H1 (cell line): ENCODE data around the gene TXNDC11. TPM values are rescaled to one million over a fixed set of nuclear protein-coding genes. Genes with fewer than 3 reads are reported as not detected.

Source experiments
- BCL11A ChIP-seq, 2 experiments: IDR thresholded peaks; one replicate each; pipeline ENCODE4 v1.6.1; 2011; ENCODE audit warnings: low read depth in 2 of 2, low read length in 2 of 2, mild to moderate bottlenecking in 2 of 2
- E2F6 ChIP-seq: IDR thresholded peaks from 2 replicates; pipeline ENCODE4 v1.6.1; 2012; ENCODE audit warnings: inconsistent platforms
- KDM4A ChIP-seq: IDR thresholded peaks from one replicate; pipeline ENCODE4 v1.7.1; 2012; ENCODE audit warnings: low read depth, mild to moderate bottlenecking, moderate library complexity, low read length, inconsistent platforms; ENCODE audit not compliant: severe bottlenecking
- POLR2A ChIP-seq, 2 experiments: IDR thresholded peaks; 1 replicate in 1 of 2; 2 replicates in 1 of 2; pipeline ENCODE4 v1.6.1; 2011; ENCODE audit warnings: low read depth in 2 of 2, low read length in 2 of 2, mild to moderate bottlenecking in 2 of 2; ENCODE audit errors: control extremely low read depth in 1 of 2
- RXRA ChIP-seq: IDR thresholded peaks from 2 replicates; pipeline ENCODE4 v1.6.1; 2011; ENCODE audit warnings: low read depth, mild to moderate bottlenecking, low read length, moderate library complexity; ENCODE audit not compliant: insufficient read depth
- SP1 ChIP-seq: IDR thresholded peaks from 2 replicates; pipeline ENCODE4 v1.6.1; 2011; ENCODE audit warnings: low read depth, low read length
- SP4 ChIP-seq: IDR thresholded peaks from 2 replicates; pipeline ENCODE4 v1.6.1; 2012; ENCODE audit warnings: low read length, inconsistent platforms
- TAF1 ChIP-seq: IDR thresholded peaks from 2 replicates; pipeline ENCODE4 v1.6.1; 2011; ENCODE audit warnings: mild to moderate bottlenecking, low read depth, low read length
- USF2 ChIP-seq: IDR thresholded peaks from 2 replicates; pipeline ENCODE4 v1.6.1; 2011; ENCODE audit warnings: low read length, improper control_type of control experiment
- polyA plus RNA-seq, 7 experiments: library from polyadenylated mRNA; depleted of rRNA in 3 of 7; stranded (reverse) in 5 of 7; unstranded in 2 of 7; fragments of >200 nt in 5 of 7; fragments of 200-250 nt in 2 of 7; gene quantifications; 1 replicate in 5 of 7; 2 replicates in 1 of 7; 4 replicates in 1 of 7; pipeline versions ENCODE4 v1.2.1 to v1.2.3, GENCODE V29; 2011 to 2013; ENCODE audit warnings: missing spikeins in 2 of 7, mixed read lengths in 2 of 7
- total RNA-seq: library from RNA; stranded (reverse); fragmentation: NEBNext Ultra II Directional; extraction: Animal tissue kit (Norgen Biotek cat#: 25700); gene quantifications from 2 replicates; pipeline ENCODE4 v1.2.1, GENCODE V29; 2021

Gene TXNDC11
- total and polyA plus RNA-seq, 2 of the 8 experiments (the other 6 are each of a cell fraction or from before 2014, with no cell fraction given), result 13.5 to 13.8 TPM

- TF ChIP-seq SP1 (no peak), RXRA (no peak), TAF1 (0 out of 2 replicates have a peak, but pooled peaks have one; percentile 32), POLR2A (IDR thresholded peaks at IDR 0.05; ENCODE audit: control extremely low read depth in 1 of 2, low read depth in 2 of 2, low read length in 2 of 2) (peak in 1 of 2 experiments; percentile 53; a peak in 1 of 3 replicates), SP4 (no peak), KDM4A (no peak), E2F6 (peak; percentile 88), BCL11A (IDR thresholded peaks at IDR 0.05; ENCODE audit: low read depth in 2 of 2, low read length in 2 of 2) (no peak), USF2 (peak; percentile 52; the same call in 1 of the 2 replicates)
Observed at GRCh38 chr16:11667824-11668622, 74.6 kb downstream of the TXNDC11 start, which contains the start of gene SNN (continued).
